H9 (cell line): ENCODE data around the gene DEFB110. TPM values are rescaled to one million over a fixed set of nuclear protein-coding genes. Genes with fewer than 3 reads are reported as not detected.

ENCODE experiments used
- DNase-seq: peaks from one replicate; pipeline ENCODE4 v3.0.0-alpha.2; 2017
- H2AFZ ChIP-seq: one replicate; pipeline ENCODE4 v1.6.1; 2013; ENCODE audit warnings: mild to moderate bottlenecking, low read length, control low read depth, moderate library complexity
- H2AK5ac ChIP-seq: 2 replicates; pipeline ENCODE4 v1.6.1; 2013; ENCODE audit warnings: low read length, control low read depth, mixed read lengths; ENCODE audit not compliant: insufficient read length
- H2BK120ac ChIP-seq: one replicate; pipeline ENCODE4 v1.6.1; 2013; ENCODE audit warnings: low read depth, mild to moderate bottlenecking, low read length, control low read depth, inconsistent platforms; ENCODE audit not compliant: poor library complexity, severe bottlenecking
- H2BK12ac ChIP-seq: 2 replicates; pipeline ENCODE4 v1.6.1; 2013; ENCODE audit warnings: low read length, control low read depth, mixed read lengths, low read depth; ENCODE audit not compliant: insufficient read length
- H2BK15ac ChIP-seq: 2 replicates; pipeline ENCODE4 v1.6.1; 2013; ENCODE audit warnings: low read depth, low read length, control low read depth
- H2BK20ac ChIP-seq: one replicate; pipeline ENCODE4 v1.6.1; 2013; ENCODE audit warnings: low read depth, mild to moderate bottlenecking, low read length, control low read depth, inconsistent platforms; ENCODE audit not compliant: poor library complexity, severe bottlenecking
- H2BK5ac ChIP-seq: 2 replicates; pipeline ENCODE4 v1.6.1; 2013; ENCODE audit warnings: low read length, control low read depth, mixed read lengths; ENCODE audit not compliant: insufficient read length
- H3K14ac ChIP-seq: 2 replicates; pipeline ENCODE4 v1.6.1; 2013; ENCODE audit warnings: low read length, control low read depth; ENCODE audit not compliant: insufficient read depth
- H3K18ac ChIP-seq: 2 replicates; pipeline ENCODE4 v1.6.1; 2013; ENCODE audit warnings: low read depth, mild to moderate bottlenecking, mixed read lengths, low read length, control low read depth; ENCODE audit not compliant: insufficient read length
- H3K23ac ChIP-seq: 2 replicates; pipeline ENCODE4 v1.6.1; 2013; ENCODE audit warnings: low read length, control low read depth, mixed read lengths, low read depth; ENCODE audit not compliant: insufficient read length
- H3K23me2 ChIP-seq: 2 replicates; pipeline ENCODE4 v1.6.1; 2013; ENCODE audit warnings: low read depth, mild to moderate bottlenecking, mixed read lengths, low read length, control low read depth; ENCODE audit not compliant: insufficient read length, poor library complexity, severe bottlenecking
- H3K27ac ChIP-seq: 2 replicates; pipeline ENCODE4 v1.5.1; 2013; ENCODE audit warnings: low read length, control low read depth, mixed read lengths, low read depth; ENCODE audit not compliant: insufficient read length
- H3K27me3 ChIP-seq: 2 replicates; pipeline ENCODE4 v1.6.1; 2013; ENCODE audit warnings: low read length, control low read depth, inconsistent platforms; ENCODE audit not compliant: insufficient read depth
- H3K4ac ChIP-seq: 2 replicates; pipeline ENCODE4 v1.6.1; 2013; ENCODE audit warnings: low read depth, mild to moderate bottlenecking, control low read depth, inconsistent platforms, low read length, moderate library complexity
- H3K4me1 ChIP-seq: 2 replicates; pipeline ENCODE4 v1.6.1; 2013; ENCODE audit warnings: low read length, control low read depth, inconsistent platforms; ENCODE audit not compliant: insufficient read depth
- H3K4me2 ChIP-seq: 2 replicates; pipeline ENCODE4 v1.6.1; 2013; ENCODE audit warnings: low read length, control low read depth, mixed read lengths; ENCODE audit not compliant: insufficient read length, insufficient read depth
- H3K56ac ChIP-seq: 2 replicates; pipeline ENCODE4 v1.6.1; 2013; ENCODE audit warnings: low read depth, mild to moderate bottlenecking, mixed read lengths, low read length, control low read depth; ENCODE audit not compliant: insufficient read length
- H3K79me1 ChIP-seq: 2 replicates; pipeline ENCODE4 v1.6.1; 2013; ENCODE audit warnings: low read depth, mild to moderate bottlenecking, moderate library complexity, low read length, control low read depth, inconsistent platforms; ENCODE audit not compliant: insufficient read depth, poor library complexity, severe bottlenecking
- H3K79me2 ChIP-seq: 2 replicates; pipeline ENCODE4 v1.6.1; 2013; ENCODE audit warnings: low read length, control low read depth, inconsistent platforms; ENCODE audit not compliant: insufficient read depth
- H3K9ac ChIP-seq: 2 replicates; pipeline ENCODE4 v1.6.1; 2013; ENCODE audit warnings: low read length, control low read depth, mixed read lengths; ENCODE audit not compliant: insufficient read length; ENCODE audit errors: extremely low read depth
- H3K9me3 ChIP-seq: one replicate; pipeline ENCODE4 v1.6.1; 2013; ENCODE audit warnings: low read depth, low read length, inconsistent platforms; ENCODE audit not compliant: control insufficient read depth
- H3T11ph ChIP-seq: one replicate; pipeline ENCODE4 v1.6.1; 2013; ENCODE audit warnings: mild to moderate bottlenecking, low read length, control low read depth, inconsistent platforms
- H4K20me1 ChIP-seq: one replicate; pipeline ENCODE4 v1.6.1; 2013; ENCODE audit not compliant: control insufficient read depth, insufficient read length, insufficient read depth
- H4K5ac ChIP-seq: 2 replicates; pipeline ENCODE4 v1.6.1; 2013; ENCODE audit warnings: low read depth, mild to moderate bottlenecking, mixed read lengths, low read length, control low read depth; ENCODE audit not compliant: insufficient read length
- H4K8ac ChIP-seq: replicated peaks from 2 replicates; pipeline ENCODE4 v1.6.1; 2013; ENCODE audit warnings: low read length, control low read depth, mixed read lengths, low read depth; ENCODE audit not compliant: insufficient read length
- H4K91ac ChIP-seq: 2 replicates; pipeline ENCODE4 v1.6.1; 2013; ENCODE audit warnings: low read depth, mild to moderate bottlenecking, moderate library complexity, mixed read lengths, low read length, control low read depth; ENCODE audit not compliant: insufficient read length
- H3K27ac Mint-ChIP-seq, 3 experiments: 2 replicates in 2 of 3; 3 replicates in 1 of 3; pipeline ENCODE4 v1.8.0; 2020 to 2021; ENCODE audit warnings: mixed read lengths in 3 of 3, mild to moderate bottlenecking in 1 of 3, moderate library complexity in 1 of 3
- H3K27me3 Mint-ChIP-seq: 2 replicates; pipeline ENCODE4 v1.8.0; 2021; ENCODE audit warnings: low read depth, mild to moderate bottlenecking, moderate library complexity, mixed read lengths
- H3K36me3 Mint-ChIP-seq, 3 experiments: 2 replicates in 2 of 3; 3 replicates in 1 of 3; pipeline ENCODE4 v1.8.0; 2020 to 2021; ENCODE audit warnings: low read depth in 3 of 3, mixed read lengths in 3 of 3; ENCODE audit not compliant: insufficient read depth in 1 of 3
- H3K4me1 Mint-ChIP-seq, 2 experiments: 2 replicates each; pipeline ENCODE4 v1.8.0; 2020; ENCODE audit warnings: mixed read lengths in 2 of 2
- H3K4me3 Mint-ChIP-seq, 2 experiments: 2 replicates in 1 of 2; 3 replicates in 1 of 2; pipeline ENCODE4 v1.8.0; 2020 to 2021; ENCODE audit warnings: mild to moderate bottlenecking in 2 of 2, mixed read lengths in 2 of 2, moderate library complexity in 1 of 2
- H3K9me3 Mint-ChIP-seq, 2 experiments: 2 replicates in 1 of 2; 3 replicates in 1 of 2; pipeline ENCODE4 v1.8.0; 2020; ENCODE audit warnings: mild to moderate bottlenecking in 2 of 2, mixed read lengths in 2 of 2, moderate library complexity in 1 of 2
- CTCF ChIP-seq: fragments of 200-600 bp; sonication (generic); conservative IDR thresholded peaks from 3 replicates; pipeline ENCODE4 v1.8.0; 2021; ENCODE audit warnings: antibody characterized with exemption, mild to moderate bottlenecking
- WGBS: extraction: QIAGEN DNeasy Blood & Tissue Kit; methylation state at CpG from one replicate; pipeline ENCODE4 v1.1.7; 2013; ENCODE audit warnings: missing lambda C conversion rate, low lambda C conversion rate, mixed read lengths; ENCODE audit not compliant: insufficient read length; ENCODE audit errors: extremely low coverage; 5-methylcytosine and 5-hydroxymethylcytosine counted together
- total RNA-seq: library from RNA; stranded (reverse); gene quantifications from 2 replicates; pipeline ENCODE4 v1.2.1, GENCODE V29; 2021

Gene DEFB110
- total RNA-seq, 1 experiment from 2014 or later: not detected

- H3K4me1 Mint-ChIP-seq: peaks cover 2 to 3% of the 10 kb centered on the region in 2 experiments; a peak in 2 of 4 replicates
- no peak overlapping the region for H3K9ac ChIP-seq
- H2BK12ac ChIP-seq: no peak overlapping the region
- no peak overlapping the region for H2AK5ac ChIP-seq
- H4K5ac ChIP-seq: no peak overlapping the region
- no peak overlapping the region for H2BK20ac ChIP-seq
- H4K20me1 ChIP-seq: no peaks in the 10 kb centered on the region
- H3K27ac Mint-ChIP-seq: no peak overlapping the region
- H3K23ac ChIP-seq: no peak overlapping the region
- no peak overlapping the region for H2BK120ac ChIP-seq
- WGBS: no CpG with 5 or more reads among the region's 1 CpG
- no peaks in the 10 kb centered on the region for H3K9me3 ChIP-seq
- no peaks in the 10 kb centered on the region for H3K27me3 ChIP-seq
- no peaks in the 10 kb centered on the region for H3K79me1 ChIP-seq
- no peak overlapping the region for H3K4ac ChIP-seq
- H2AFZ ChIP-seq: no peak overlapping the region
- no peak overlapping the region for H3K4me2 ChIP-seq
- H4K91ac ChIP-seq: no peak overlapping the region
- no peak overlapping the region for H3K4me3 Mint-ChIP-seq
- no peak overlapping the region for H3K56ac ChIP-seq
- H4K8ac ChIP-seq: no peak overlapping the region
- no peaks in the 10 kb centered on the region for H3K79me2 ChIP-seq
- H3K14ac ChIP-seq: no peak overlapping the region
- H2BK15ac ChIP-seq: no peak overlapping the region
- no peak overlapping the region for H3K18ac ChIP-seq
- H2BK5ac ChIP-seq: no peak overlapping the region
- no peaks in the 10 kb centered on the region for H3K27me3 Mint-ChIP-seq
- no peaks in the 10 kb centered on the region; the same call in 1 of the 2 replicates for H3K4me1 ChIP-seq
- H3K23me2 ChIP-seq: no peaks in the 10 kb centered on the region
- no peak for TF ChIP-seq CTCF
- peaks cover 0 to 4% of the 10 kb centered on the region in 2 experiments; a peak in 1 of 5 replicates for H3K9me3 Mint-ChIP-seq
- no peak overlapping the region for H3T11ph ChIP-seq
- no peak overlapping the region for H3K27ac ChIP-seq
- no peaks in the 10 kb centered on the region; a peak in 1 of 7 replicates for H3K36me3 Mint-ChIP-seq
- DNase-seq: no peak
Observed at GRCh38 chr6:49986551-49986950, 35.2 kb downstream of the DEFB110 start.
